ENCODE data around the gene SPINK4.

Gene SPINK4

GRCh38 chr9:33291901-33292300 is 51.9 kb downstream of the SPINK4 start:
- DNase-seq (ENCODE audit: low spot score), result no peak

GRCh38 chr9:33293782-33294181 is 53.8 kb downstream of the SPINK4 start:
- DNase-seq (ENCODE audit: low spot score), result no peak

GRCh38 chr9:33294670-33295432 is 54.9 kb downstream of the SPINK4 start:
- no peak for DNase-seq (ENCODE audit: low spot score)

GRCh38 chr9:33295571-33295970 is 55.6 kb downstream of the SPINK4 start:
- no peak for DNase-seq (ENCODE audit: low spot score)

GRCh38 chr9:33297432-33297831 is 57.5 kb downstream of the SPINK4 start:
- no peak for DNase-seq (ENCODE audit: low spot score)
